ENCODE results near the gene ARAP3.

ARAP3 gene

GRCh38 chr5:141681295-141681694 is 735 bp downstream of the ARAP3 start:
- peak overlapping the region; percentile 44 for H3K4me3 ChIP-seq (replicated peaks; ENCODE audit: low read depth, low read length)
- DNase-seq (ENCODE audit: extremely low read depth, low read depth), result no peak
- TF ChIP-seq CTCF (IDR thresholded peaks at IDR 0.05; ENCODE audit: low read depth, low read length, missing control alignments), result no peak

- no peak for TF ChIP-seq CTCF (IDR thresholded peaks at IDR 0.05; ENCODE audit: low read depth, low read length, missing control alignments)
- peak overlapping the region; percentile 44 for H3K4me3 ChIP-seq (replicated peaks; ENCODE audit: low read depth, low read length)
- DNase-seq (ENCODE audit: extremely low read depth, low read depth), result no peak
These were observed 1.3 kb downstream of the ARAP3 start for GRCh38 chr5:141680751-141681201.

GRCh38 chr5:141680178-141680577 is 1.9 kb downstream of the ARAP3 start:
- no peak for DNase-seq (ENCODE audit: extremely low read depth, low read depth)
- peak overlapping the region; percentile 44; the same call in 1 of the 2 replicates for H3K4me3 ChIP-seq (replicated peaks; ENCODE audit: low read depth, low read length)
- TF ChIP-seq CTCF (IDR thresholded peaks at IDR 0.05; ENCODE audit: low read depth, low read length, missing control alignments), result no peak

GRCh38 chr5:141677415-141677814 is 4.6 kb downstream of the ARAP3 start:
- peak; percentile 29 for TF ChIP-seq CTCF (IDR thresholded peaks at IDR 0.05; ENCODE audit: low read depth, low read length, missing control alignments)
- no peak for DNase-seq (ENCODE audit: extremely low read depth, low read depth)
- no peak overlapping the region for H3K4me3 ChIP-seq (replicated peaks; ENCODE audit: low read depth, low read length)

- TF ChIP-seq CTCF (IDR thresholded peaks at IDR 0.05; ENCODE audit: low read depth, low read length, missing control alignments), result no peak
- H3K4me3 ChIP-seq (replicated peaks; ENCODE audit: low read depth, low read length), result no peak overlapping the region
- DNase-seq (ENCODE audit: extremely low read depth, low read depth), result no peak
These were observed 6.4 kb downstream of the ARAP3 start for GRCh38 chr5:141675672-141676071.

GRCh38 chr5:141674747-141675146 is 7.3 kb downstream of the ARAP3 start:
- no peak for TF ChIP-seq CTCF (IDR thresholded peaks at IDR 0.05; ENCODE audit: low read depth, low read length, missing control alignments)
- no peak for DNase-seq (ENCODE audit: extremely low read depth, low read depth)
- H3K4me3 ChIP-seq (replicated peaks; ENCODE audit: low read depth, low read length), result no peak overlapping the region
